ENCODE results near the gene SLC1A2. TPM values are rescaled to one million over a fixed set of nuclear protein-coding genes. Genes with fewer than 3 reads are reported as not detected.

Gene SLC1A2
- total RNA-seq, 1 donor from 2014 or later = 1.9 TPM

- Mint-ChIP-seq H3K36me3 (no peaks in the 10 kb centered on the region), H3K9me3 (peaks cover 15% of the 10 kb centered on the region), H3K4me3 (no peak overlapping the region), H3K27me3 (ENCODE audit: low read depth) (peaks cover 8% of the 10 kb centered on the region), H3K27ac (no peak overlapping the region), H3K4me1 (no peaks in the 10 kb centered on the region)
- DNase-seq (ENCODE audit: low spot score in 2 of 2, unreplicated experiment in 2 of 2) = no peak
- TF ChIP-seq CTCF (IDR thresholded peaks at IDR 0.05; ENCODE audit: unreplicated experiment) = no peak
These were observed 208.3 kb downstream of the SLC1A2 start for GRCh38 chr11:35210876-35211546.

GRCh38 chr11:35208795-35209194, 210.6 kb downstream of the SLC1A2 start:
- DNase-seq (ENCODE audit: low spot score in 2 of 2, unreplicated experiment in 2 of 2) = no peak
- H3K9me3 Mint-ChIP-seq = peaks cover 15% of the 10 kb centered on the region
- H3K4me1 Mint-ChIP-seq = no peaks in the 10 kb centered on the region
- no peaks in the 10 kb centered on the region for H3K36me3 Mint-ChIP-seq
- H3K4me3 Mint-ChIP-seq = no peak overlapping the region
- TF ChIP-seq CTCF (IDR thresholded peaks at IDR 0.05; ENCODE audit: unreplicated experiment) = no peak
- no peak overlapping the region for H3K27ac Mint-ChIP-seq
- H3K27me3 Mint-ChIP-seq (ENCODE audit: low read depth) = peaks cover 8% of the 10 kb centered on the region

GRCh38 chr11:35207471-35208403, 211.6 kb downstream of the SLC1A2 start:
- H3K4me3 Mint-ChIP-seq = no peak overlapping the region
- DNase-seq (ENCODE audit: low spot score in 2 of 2, unreplicated experiment in 2 of 2) = no peak
- no peak overlapping the region for H3K27ac Mint-ChIP-seq
- no peaks in the 10 kb centered on the region for H3K36me3 Mint-ChIP-seq
- peaks cover 8% of the 10 kb centered on the region for H3K27me3 Mint-ChIP-seq (ENCODE audit: low read depth)
- TF ChIP-seq CTCF (IDR thresholded peaks at IDR 0.05; ENCODE audit: unreplicated experiment) = no peak
- H3K4me1 Mint-ChIP-seq = no peaks in the 10 kb centered on the region
- H3K9me3 Mint-ChIP-seq = peaks cover 15% of the 10 kb centered on the region

GRCh38 chr11:35206616-35207015, 212.7 kb downstream of the SLC1A2 start:
- no peaks in the 10 kb centered on the region for H3K36me3 Mint-ChIP-seq
- no peak for TF ChIP-seq CTCF (IDR thresholded peaks at IDR 0.05; ENCODE audit: unreplicated experiment)
- H3K4me3 Mint-ChIP-seq = no peak overlapping the region
- no peak overlapping the region for H3K27ac Mint-ChIP-seq
- peaks cover 8% of the 10 kb centered on the region for H3K27me3 Mint-ChIP-seq (ENCODE audit: low read depth)
- peaks cover 15% of the 10 kb centered on the region for H3K9me3 Mint-ChIP-seq
- H3K4me1 Mint-ChIP-seq = no peaks in the 10 kb centered on the region
- no peak for DNase-seq (ENCODE audit: low spot score in 2 of 2, unreplicated experiment in 2 of 2)

GRCh38 chr11:35204614-35205013, 214.7 kb downstream of the SLC1A2 start:
- Mint-ChIP-seq H3K27me3 (ENCODE audit: low read depth) (peaks cover 8% of the 10 kb centered on the region), H3K9me3 (peaks cover 3% of the 10 kb centered on the region), H3K4me1 (no peaks in the 10 kb centered on the region), H3K4me3 (no peak overlapping the region), H3K36me3 (no peaks in the 10 kb centered on the region), H3K27ac (no peak overlapping the region)
- DNase-seq (ENCODE audit: low spot score in 2 of 2, unreplicated experiment in 2 of 2) = no peak
- TF ChIP-seq CTCF (IDR thresholded peaks at IDR 0.05; ENCODE audit: unreplicated experiment) = no peak

Other genes starting within 250 kb of the SLC1A2 start
- gene PAMR1, start 106.1 kb upstream of the SLC1A2 start, total RNA-seq = 38.3 to 44.8 TPM (median 43.5 TPM) in 3 replicates
- gene FJX1, start 198.9 kb upstream of the SLC1A2 start, total RNA-seq = 70.7 to 73.1 TPM (median 72.8 TPM) in 3 replicates
- gene TRIM44, start 243.2 kb upstream of the SLC1A2 start, total RNA-seq = 81.2 to 88.2 TPM (median 86.6 TPM) in 3 replicates

Measured in mesothelial cell of epicardium (in vitro differentiated cells).